Transverse colon (tissue), 4 donors: ENCODE results near the gene MAGEB18.

Source experiments
- CTCF ChIP-seq, 5 experiments: fragments of 200-600 bp in 3 of 5; fragments of 450-650 bp in 2 of 5; sonication (generic) in 3 of 5; IDR thresholded peaks; 1 replicate in 2 of 5; 2 replicates in 3 of 5; pipeline ENCODE4 v1.5.1; 2016 to 2017; ENCODE audit warnings: antibody characterized with exemption in 5 of 5, inconsistent platforms in 3 of 5, mild to moderate bottlenecking in 2 of 5, moderate library complexity in 1 of 5
- EP300 ChIP-seq: sonication (generic); formaldehyde crosslinking; IDR thresholded peaks from one replicate; pipeline ENCODE4 v1.6.1; 2017; ENCODE audit warnings: antibody characterized with exemption, low read depth
- POLR2A ChIP-seq: fragments of 450-650 bp; IDR thresholded peaks from one replicate; pipeline ENCODE4 v1.6.1; 2016; ENCODE audit warnings: antibody characterized with exemption, mild to moderate bottlenecking, moderate library complexity
- POLR2AphosphoS5 ChIP-seq, 3 donors: sonication (generic); formaldehyde crosslinking; IDR thresholded peaks; one replicate each; pipeline ENCODE4 v1.6.1; 2016; ENCODE audit warnings: antibody characterized with exemption in 3 of 3

GRCh38 chrX:26100421-26100920, 37.7 kb upstream of the MAGEB18 start:
- TF ChIP-seq POLR2A (no peak), EP300 (no peak), CTCF (IDR thresholded peaks at IDR 0.05) (no peak), POLR2AphosphoS5 (IDR thresholded peaks at IDR 0.05) (no peak)
